Activated CD4-positive, alpha-beta T cell treated with anti-CD3 and anti-CD28 coated beads, Interleukin-2, amount 10 ng/mL, durations not matched to agents 7 days and 5 days (primary cell): ENCODE data around the gene PVALB. TPM values are rescaled to one million over a fixed set of nuclear protein-coding genes. Genes with fewer than 3 reads are reported as not detected.

Source experiments
- CTCF ChIA-PET: fragments of 350-600 bp; sonication (Branson Sonifier 250); formaldehyde crosslinking; loops from one replicate; lab custom pipeline; 2021; ENCODE audit warnings: antibody characterized with exemption; lab: Charles Lee
- POLR2A ChIA-PET: fragments of 350-600 bp; sonication (Branson Sonifier 250); formaldehyde crosslinking; loops from one replicate; lab custom pipeline; 2021; ENCODE audit warnings: antibody characterized with exemption; lab: Charles Lee
- DNase-seq: peaks from one replicate; pipeline ENCODE4 v3.0.0-alpha.2; 2020
- H3K27ac Mint-ChIP-seq: one replicate; pipeline ENCODE4 v1.8.0; 2021; ENCODE audit warnings: mild to moderate bottlenecking, moderate library complexity, mixed read lengths
- H3K27me3 Mint-ChIP-seq: one replicate; pipeline ENCODE4 v1.8.0; 2021; ENCODE audit warnings: mixed read lengths
- H3K36me3 Mint-ChIP-seq: one replicate; pipeline ENCODE4 v1.8.0; 2021; ENCODE audit warnings: low read depth, mixed read lengths
- H3K4me1 Mint-ChIP-seq: one replicate; pipeline ENCODE4 v1.8.0; 2021; ENCODE audit warnings: mixed read lengths
- H3K4me3 Mint-ChIP-seq: one replicate; pipeline ENCODE4 v1.8.0; 2021; ENCODE audit warnings: mild to moderate bottlenecking, moderate library complexity, mixed read lengths
- H3K9me3 Mint-ChIP-seq: one replicate; pipeline ENCODE4 v1.8.0; 2021; ENCODE audit warnings: mixed read lengths
- total RNA-seq, 2 experiments: library from RNA; stranded (reverse); gene quantifications; one replicate each; pipeline ENCODE4 v1.2.3, GENCODE V29; 2021

The PVALB gene
- total RNA-seq, 2 experiments from 2014 or later, result not detected

GRCh38 chr22:36819112-36819511 is 2.3 kb upstream of the PVALB start:
- CTCF ChIA-PET, result interaction anchor here (1.7 kb wide), 1 partner anchor 13 kb away, joined by 4 read pairs; no protein-coding TSS in a partner anchor
- H3K27me3 Mint-ChIP-seq, result peaks cover 63% of the 10 kb centered on the region
- POLR2A ChIA-PET, result no interaction called here
- H3K27ac Mint-ChIP-seq, result no peak overlapping the region
- H3K9me3 Mint-ChIP-seq, result no peaks in the 10 kb centered on the region
- no peak for DNase-seq
- no peak overlapping the region for H3K4me3 Mint-ChIP-seq
- H3K36me3 Mint-ChIP-seq, result no peaks in the 10 kb centered on the region
- H3K4me1 Mint-ChIP-seq, result peaks cover 4% of the 10 kb centered on the region

GRCh38 chr22:36818010-36818642 is 1.3 kb upstream of the PVALB start:
- Mint-ChIP-seq H3K27me3 (peaks cover 72% of the 10 kb centered on the region), H3K9me3 (no peaks in the 10 kb centered on the region), H3K4me3 (no peak overlapping the region), H3K36me3 (no peaks in the 10 kb centered on the region), H3K27ac (no peak overlapping the region), H3K4me1 (peaks cover 4% of the 10 kb centered on the region)
- ChIA-PET POLR2A (no interaction called here), CTCF (interaction anchor here (1.2 to 1.7 kb wide), 2 partner anchors 12 to 38 kb away, joined by 4 read pairs; no protein-coding TSS in a partner anchor)
- DNase-seq, result no peak

GRCh38 chr22:36817525-36817848 is 652 bp upstream of the PVALB start:
- Mint-ChIP-seq H3K4me3 (no peak overlapping the region), H3K27ac (no peak overlapping the region), H3K9me3 (no peaks in the 10 kb centered on the region), H3K36me3 (no peaks in the 10 kb centered on the region), H3K27me3 (peaks cover 77% of the 10 kb centered on the region), H3K4me1 (peaks cover 4% of the 10 kb centered on the region)
- ChIA-PET POLR2A (no interaction called here), CTCF (no interaction called here)
- DNase-seq, result no peak

DNA sequence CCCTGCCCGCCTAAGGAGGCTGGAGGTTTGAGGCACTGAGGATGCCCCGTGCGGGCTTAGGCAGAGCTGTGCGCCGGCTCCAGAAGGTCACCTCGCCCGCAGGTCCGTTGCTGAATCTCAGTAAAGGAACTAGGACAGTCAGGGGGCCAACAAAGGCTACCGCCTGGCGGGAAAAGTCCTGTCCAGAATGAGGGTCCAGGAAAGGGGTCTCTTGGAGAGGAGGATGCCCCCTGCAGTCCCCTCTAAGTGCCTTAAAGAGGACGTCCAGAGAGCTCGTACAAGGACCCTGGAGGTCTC is 548 bp downstream of the PVALB start:
- CTCF ChIA-PET, result no interaction called here
- Mint-ChIP-seq H3K36me3 (no peaks in the 10 kb centered on the region), H3K27me3 (peaks cover 77% of the 10 kb centered on the region), H3K4me3 (no peak overlapping the region), H3K9me3 (no peaks in the 10 kb centered on the region), H3K4me1 (peaks cover 4% of the 10 kb centered on the region), H3K27ac (no peak overlapping the region)
- POLR2A ChIA-PET, result no interaction called here
- no peak for DNase-seq

DNA sequence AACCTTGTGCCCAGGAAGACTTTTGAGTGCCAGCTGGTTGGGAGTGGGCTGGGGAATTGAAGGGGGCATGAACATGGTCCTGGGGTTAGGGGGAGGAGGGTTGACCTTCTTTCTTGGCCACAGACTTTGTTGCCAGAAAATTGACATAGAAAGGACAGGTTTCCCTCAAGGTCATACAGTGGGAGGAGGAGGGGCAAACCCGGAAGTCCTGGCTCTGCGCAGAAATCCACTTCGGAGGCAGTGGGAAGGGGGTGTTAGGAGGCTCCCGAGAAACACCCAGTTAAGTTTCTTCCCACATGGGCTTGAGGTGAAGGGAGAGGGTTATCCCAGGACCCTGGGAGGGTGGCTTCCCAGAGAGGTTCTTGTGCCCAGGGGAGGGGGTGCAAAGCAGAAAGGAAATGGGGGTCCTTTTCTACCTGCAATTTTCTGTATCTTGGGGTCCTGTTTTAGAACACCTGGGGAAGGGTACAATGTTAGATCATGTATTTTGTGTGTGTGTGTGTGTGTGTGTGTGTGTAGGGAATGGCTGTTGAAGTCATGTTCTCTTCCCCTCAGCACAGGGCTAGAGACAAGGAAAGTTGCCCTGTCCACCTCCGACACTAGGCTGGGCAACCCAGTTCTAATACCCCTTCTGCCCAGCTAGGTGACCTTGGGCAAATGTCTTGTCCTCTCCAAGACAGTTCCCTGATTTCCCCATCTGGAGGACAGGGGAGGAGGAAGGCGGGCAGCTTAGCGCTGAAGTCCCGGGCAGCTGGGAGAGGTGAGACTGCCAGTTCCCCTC is 1.1 kb downstream of the PVALB start:
- Mint-ChIP-seq H3K27me3 (peaks cover 75% of the 10 kb centered on the region), H3K9me3 (no peaks in the 10 kb centered on the region), H3K4me1 (peaks cover 4% of the 10 kb centered on the region), H3K36me3 (no peaks in the 10 kb centered on the region), H3K27ac (no peak overlapping the region), H3K4me3 (no peak overlapping the region)
- DNase-seq, result no peak
- CTCF ChIA-PET, result no interaction called here
- POLR2A ChIA-PET, result no interaction called here

- no peak overlapping the region for H3K27ac Mint-ChIP-seq
- H3K9me3 Mint-ChIP-seq, result no peaks in the 10 kb centered on the region
- H3K4me3 Mint-ChIP-seq, result no peak overlapping the region
- ChIA-PET POLR2A (no interaction called here), CTCF (interaction anchor here (0.7 kb wide), 1 partner anchor 24 kb away, joined by 4 read pairs; no protein-coding TSS in a partner anchor)
- peaks cover 66% of the 10 kb centered on the region for H3K27me3 Mint-ChIP-seq
- peaks cover 4% of the 10 kb centered on the region for H3K4me1 Mint-ChIP-seq
- DNase-seq, result no peak
- H3K36me3 Mint-ChIP-seq, result no peaks in the 10 kb centered on the region
Observed at GRCh38 chr22:36814801-36815200, 2.0 kb downstream of the PVALB start.

GRCh38 chr22:36811094-36811800 is 5.6 kb downstream of the PVALB start:
- DNase-seq, result no peak
- no peaks in the 10 kb centered on the region for H3K36me3 Mint-ChIP-seq
- no peaks in the 10 kb centered on the region for H3K9me3 Mint-ChIP-seq
- CTCF ChIA-PET, result interaction anchor here (0.5 to 4.3 kb wide), 4 partner anchors 23 to 287 kb away, joined by 3 to 11 read pairs (median 4); no protein-coding TSS in a partner anchor
- H3K4me1 Mint-ChIP-seq, result peaks cover 19% of the 10 kb centered on the region
- peaks cover 35% of the 10 kb centered on the region for H3K27me3 Mint-ChIP-seq
- H3K27ac Mint-ChIP-seq, result no peak overlapping the region
- H3K4me3 Mint-ChIP-seq, result no peak overlapping the region
- POLR2A ChIA-PET, result no interaction called here

GRCh38 chr22:36809351-36809750 is 7.5 kb downstream of the PVALB start:
- Mint-ChIP-seq H3K9me3 (no peaks in the 10 kb centered on the region), H3K36me3 (no peaks in the 10 kb centered on the region), H3K4me1 (peaks cover 19% of the 10 kb centered on the region), H3K27ac (no peak overlapping the region), H3K4me3 (no peak overlapping the region), H3K27me3 (peaks cover 21% of the 10 kb centered on the region)
- CTCF ChIA-PET, result interaction anchor here (0.7 to 1.1 kb wide), 2 partner anchors 33 to 47 kb away, joined by 3 read pairs; partner anchors contain the start of gene IFT27
- POLR2A ChIA-PET, result no interaction called here
- DNase-seq, result no peak

- peak; percentile 38 for DNase-seq
- ChIA-PET CTCF (interaction anchor here (0.7 to 1.1 kb wide), 2 partner anchors 32 to 47 kb away, joined by 3 read pairs; partner anchors contain the start of gene IFT27), POLR2A (no interaction called here)
- no peaks in the 10 kb centered on the region for H3K36me3 Mint-ChIP-seq
- H3K9me3 Mint-ChIP-seq, result no peaks in the 10 kb centered on the region
- peaks cover 19% of the 10 kb centered on the region for H3K4me1 Mint-ChIP-seq
- no peak overlapping the region for H3K4me3 Mint-ChIP-seq
- peak overlapping the region; percentile 56 for H3K27ac Mint-ChIP-seq
- H3K27me3 Mint-ChIP-seq, result peaks cover 16% of the 10 kb centered on the region
Observed at GRCh38 chr22:36808721-36809344, 8.0 kb downstream of the PVALB start.

- no peak overlapping the region for H3K4me3 Mint-ChIP-seq
- CTCF ChIA-PET, result no interaction called here
- no peak for DNase-seq
Observed at GRCh38 chr22:36807627-36808026, 9.2 kb downstream of the PVALB start.

DNA sequence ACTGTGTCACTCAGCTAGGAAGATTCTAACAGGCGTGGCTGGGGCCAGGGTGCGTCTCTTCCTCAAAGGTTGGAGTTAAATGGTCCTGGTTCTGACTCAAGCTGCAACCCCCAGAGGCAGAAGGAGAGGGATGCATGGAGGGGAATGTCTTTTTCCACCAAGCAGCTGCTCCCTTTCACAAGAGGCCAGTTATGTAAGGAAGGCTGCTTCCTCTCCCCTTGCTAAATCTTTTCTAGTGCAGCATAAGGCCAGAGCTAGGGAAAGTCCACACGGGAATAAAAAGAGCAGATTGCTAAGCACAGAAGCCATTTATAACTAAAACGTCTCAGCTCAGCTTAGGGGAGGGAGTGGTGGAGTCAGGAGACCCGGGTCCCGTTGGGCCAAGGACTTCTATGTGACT is 10.0 kb downstream of the PVALB start:
- Mint-ChIP-seq H3K9me3 (no peaks in the 10 kb centered on the region), H3K27me3 (peaks cover 7% of the 10 kb centered on the region), H3K4me3 (no peak overlapping the region), H3K36me3 (no peaks in the 10 kb centered on the region), H3K27ac (no peak overlapping the region), H3K4me1 (peaks cover 19% of the 10 kb centered on the region)
- POLR2A ChIA-PET, result no interaction called here
- no peak for DNase-seq
- CTCF ChIA-PET, result interaction anchor here (1.2 to 1.8 kb wide), 3 partner anchors 12 to 171 kb away, joined by 3 to 5 read pairs (median 4); no protein-coding TSS in a partner anchor

More at GRCh38 chr22:36807627-36808026, 9.2 kb downstream of the PVALB start:
- Mint-ChIP-seq H3K27me3 (peaks cover 8% of the 10 kb centered on the region), H3K9me3 (no peaks in the 10 kb centered on the region), H3K4me1 (peaks cover 19% of the 10 kb centered on the region), H3K27ac (peak overlapping the region; percentile 68), H3K36me3 (no peaks in the 10 kb centered on the region)
- POLR2A ChIA-PET, result no interaction called here

DNA sequence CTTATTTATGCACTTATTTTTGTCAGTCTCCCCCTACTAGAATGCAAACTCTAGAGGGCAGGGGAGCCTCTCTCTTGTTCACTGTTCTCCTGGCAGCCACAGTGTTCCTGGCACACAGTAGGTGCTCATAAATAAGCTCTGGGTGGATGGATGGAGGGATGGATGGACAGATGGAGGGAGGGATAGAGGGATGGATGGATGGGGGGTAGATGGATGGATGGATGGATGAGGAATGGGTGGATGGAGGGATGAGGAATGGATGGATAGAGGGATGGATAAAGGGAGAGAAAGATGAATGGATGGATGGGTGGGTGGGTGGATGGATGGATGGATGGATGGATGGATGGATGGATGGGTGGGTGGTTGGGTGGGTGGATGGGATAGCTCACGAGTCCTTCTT is 13.5 kb downstream of the PVALB start:
- Mint-ChIP-seq H3K4me1 (peaks cover 10% of the 10 kb centered on the region), H3K9me3 (no peaks in the 10 kb centered on the region), H3K36me3 (no peaks in the 10 kb centered on the region), H3K27ac (no peak overlapping the region), H3K27me3 (peaks cover 7% of the 10 kb centered on the region), H3K4me3 (no peak overlapping the region)
- ChIA-PET POLR2A (no interaction called here), CTCF (interaction anchor here (0.6 to 1.7 kb wide), 5 partner anchors 21 to 174 kb away, joined by 3 to 5 read pairs (median 3); no protein-coding TSS in a partner anchor)
- no peak for DNase-seq
